Mucosa of descending colon (tissue), 3 donors: ENCODE measurements around the gene FGFRL1. TPM values are rescaled to one million over a fixed set of nuclear protein-coding genes. Genes with fewer than 3 reads are reported as not detected.

Source experiments
- ATAC-seq: fragments of 200-7000 bp; cut with Tn5 transposase; one replicate; pipeline ENCODE4 v1.9.1; 2020; ENCODE audit warnings: mild to moderate bottlenecking, moderate library complexity
- DNase-seq, 3 donors: peaks; one replicate each; pipeline ENCODE4 v3.0.0-alpha.2; 2020
- H3K36me3 ChIP-seq: fragments of 200-600 bp; one replicate; pipeline ENCODE4 v1.8.0; 2021; ENCODE audit warnings: low read depth, mild to moderate bottlenecking
- H3K4me1 ChIP-seq: fragments of 200-600 bp; one replicate; pipeline ENCODE4 v1.8.0; 2021; ENCODE audit warnings: low read depth, mild to moderate bottlenecking
- H3K4me3 ChIP-seq: fragments of 200-600 bp; one replicate; pipeline ENCODE4 v1.8.0; 2021; ENCODE audit warnings: mild to moderate bottlenecking
- H3K9me3 ChIP-seq: fragments of 200-600 bp; one replicate; pipeline ENCODE4 v1.8.0; 2021; ENCODE audit warnings: mild to moderate bottlenecking
- CTCF ChIP-seq: fragments of 200-600 bp; IDR thresholded peaks from one replicate; pipeline ENCODE4 v1.8.0; 2022; ENCODE audit warnings: antibody characterized with exemption, mild to moderate bottlenecking
- intact Hi-C, 2 donors: fragments of 100-400 bp; cut with DNase I in 1 of 2; cut with micrococcal nuclease in 1 of 2; formaldehyde crosslinking; loops; one replicate each; pipeline versions ENCODE4 v1.11.0 to v1.11.1; 2022; cut with DNase I, micrococcal nuclease
- total RNA-seq, 3 donors: library from RNA; stranded (reverse); fragmentation: NEBNext Ultra II Directional in 2 of 3; extraction: Animal tissue kit (Norgen Biotek cat#: 25700) in 2 of 3; gene quantifications; one replicate each; pipeline versions ENCODE4 v1.2.1 to v1.2.4, GENCODE V29; 2021 to 2023
- donor health status: DM: no; HTN: no; CAD: no; lungs with moderate emphysema.
- donor health status: DM: no; HTN: no; CAD: no.
- donor health status: DM: no; HTN: yes; CAD: no.

Gene FGFRL1
- total RNA-seq, 3 donors from 2014 or later: 14.7 to 19.3 (median 16.9) TPM

- Histone ChIP-seq H3K9me3 (no peaks in the 10 kb centered on the region), H3K4me1 (peaks cover 24% of the 10 kb centered on the region), H3K36me3 (no peaks in the 10 kb centered on the region), H3K4me3 (no peak overlapping the region)
- intact Hi-C loops: no loop called here
- no peak for ATAC-seq
- no peak for DNase-seq
- TF ChIP-seq CTCF: no peak
These were observed 11.5 kb upstream of the FGFRL1 start for GRCh38 chr4:999882-1000425.

GRCh38 chr4:1000686-1001260 lies 10.7 kb upstream of the FGFRL1 start:
- H3K4me1 ChIP-seq: peaks cover 24% of the 10 kb centered on the region
- DNase-seq (no peak), ATAC-seq (no peak)
- intact Hi-C loops: no loop called here
- no peaks in the 10 kb centered on the region for H3K9me3 ChIP-seq
- no peak overlapping the region for H3K4me3 ChIP-seq
- H3K36me3 ChIP-seq: no peaks in the 10 kb centered on the region
- no peak for TF ChIP-seq CTCF

DNA sequence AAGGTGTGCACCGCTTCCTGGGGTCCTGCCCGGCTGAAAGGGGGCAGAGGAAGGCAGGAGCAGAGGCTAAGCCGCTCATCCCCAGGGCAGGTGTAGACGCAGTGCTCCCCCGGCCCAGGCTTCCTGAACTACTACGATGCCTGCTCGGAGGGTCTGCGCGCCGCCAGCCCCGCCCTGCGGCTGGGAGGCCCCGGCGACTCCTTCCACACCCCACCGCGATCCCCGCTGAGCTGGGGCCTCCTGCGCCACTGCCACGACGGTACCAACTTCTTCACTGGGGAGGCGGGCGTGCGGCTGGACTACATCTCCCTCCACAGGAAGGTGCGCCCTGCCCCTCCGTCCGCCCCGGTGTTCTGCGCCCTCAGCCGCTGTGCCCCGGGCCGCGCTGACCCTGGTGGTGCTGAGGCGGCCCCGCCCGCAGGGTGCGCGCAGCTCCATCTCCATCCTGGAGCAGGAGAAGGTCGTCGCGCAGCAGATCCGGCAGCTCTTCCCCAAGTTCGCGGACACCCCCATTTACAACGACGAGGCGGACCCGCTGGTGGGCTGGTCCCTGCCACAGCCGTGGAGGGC lies 9.8 kb upstream of the FGFRL1 start:
- DNase-seq: peak in 1 of 3 donors; percentile 32
- H3K36me3 ChIP-seq: no peaks in the 10 kb centered on the region
- no peak for TF ChIP-seq CTCF
- no peak overlapping the region for H3K4me3 ChIP-seq
- no peak for ATAC-seq
- no peaks in the 10 kb centered on the region for H3K9me3 ChIP-seq
- intact Hi-C loops: no loop called here
- H3K4me1 ChIP-seq: peaks cover 22% of the 10 kb centered on the region

GRCh38 chr4:1002131-1002630 lies 9.2 kb upstream of the FGFRL1 start:
- Histone ChIP-seq H3K4me3 (no peak overlapping the region), H3K36me3 (no peaks in the 10 kb centered on the region), H3K4me1 (peaks cover 16% of the 10 kb centered on the region), H3K9me3 (no peaks in the 10 kb centered on the region)
- no peak for TF ChIP-seq CTCF
- peak in 1 of 3 donors; percentile 61 for DNase-seq
- intact Hi-C loops: no loop called here
- peak; percentile 51 for ATAC-seq

- Histone ChIP-seq H3K36me3 (no peaks in the 10 kb centered on the region), H3K9me3 (no peaks in the 10 kb centered on the region), H3K4me3 (no peak overlapping the region), H3K4me1 (peaks cover 12% of the 10 kb centered on the region)
- TF ChIP-seq CTCF: no peak
- ATAC-seq (peak; percentile 6), DNase-seq (no peak)
- intact Hi-C loops: no loop called here
These were observed 8.7 kb upstream of the FGFRL1 start for GRCh38 chr4:1002631-1003251.
